Measurements from ENCODE around the gene METTL15.
"Not testable (repeated sequence)": the region's sequence is repeated elsewhere in the genome, so short reads cannot be mapped to it uniquely, and the experiment has no call there.

Gene METTL15

DNA sequence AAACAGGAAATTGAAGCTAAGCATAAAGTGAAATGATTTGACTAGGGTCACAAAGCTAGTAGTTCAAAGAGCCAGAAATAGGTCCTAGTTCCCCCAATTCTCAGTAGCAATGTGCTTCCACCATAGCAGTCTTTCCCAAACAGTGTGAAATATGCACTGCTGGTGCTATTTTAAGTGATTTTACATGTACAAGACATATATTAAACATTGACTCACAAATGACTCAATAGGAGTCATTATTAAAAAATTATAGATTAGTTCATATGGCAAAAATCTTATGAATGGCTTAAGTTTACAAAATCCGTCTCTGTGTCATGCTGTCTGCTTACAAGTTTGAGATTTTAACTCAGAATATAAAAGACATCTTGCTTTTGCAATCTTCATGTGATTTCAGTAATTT, 21.6 kb upstream of the METTL15 start:
- TF ChIP-seq CTCF (IDR thresholded peaks at IDR 0.05; ENCODE audit: unreplicated experiment in 3 of 3) = no peak
- Mint-ChIP-seq H3K9me3 (no peaks in the 10 kb centered on the region), H3K4me3 (no peak overlapping the region), H3K27me3 (ENCODE audit: low read depth) (no peaks in the 10 kb centered on the region), H3K36me3 (ENCODE audit: low read depth) (peaks cover 34% of the 10 kb centered on the region), H3K27ac (no peak overlapping the region), H3K4me1 (no peaks in the 10 kb centered on the region)

DNA sequence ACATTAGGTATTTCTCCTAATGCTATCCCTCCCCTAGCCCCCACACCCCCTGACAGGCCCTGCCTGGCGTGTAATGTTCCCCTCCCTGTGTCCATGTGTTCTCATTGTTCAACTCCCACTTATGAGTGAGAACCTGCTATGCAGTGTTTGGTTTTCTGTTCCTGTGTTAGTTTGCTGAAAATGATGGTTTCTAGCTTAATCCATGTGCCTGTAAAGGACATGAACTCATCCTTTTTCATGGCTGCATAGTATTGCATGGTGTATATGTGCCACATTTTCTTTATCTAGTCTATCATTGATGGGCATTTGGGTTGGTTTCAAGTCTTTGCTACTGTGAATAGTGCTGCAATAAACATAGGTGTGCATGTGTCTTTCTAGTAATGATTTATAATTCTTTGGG, 21.0 kb upstream of the METTL15 start:
- not testable (repeated sequence) for H3K4me3 Mint-ChIP-seq

DNA sequence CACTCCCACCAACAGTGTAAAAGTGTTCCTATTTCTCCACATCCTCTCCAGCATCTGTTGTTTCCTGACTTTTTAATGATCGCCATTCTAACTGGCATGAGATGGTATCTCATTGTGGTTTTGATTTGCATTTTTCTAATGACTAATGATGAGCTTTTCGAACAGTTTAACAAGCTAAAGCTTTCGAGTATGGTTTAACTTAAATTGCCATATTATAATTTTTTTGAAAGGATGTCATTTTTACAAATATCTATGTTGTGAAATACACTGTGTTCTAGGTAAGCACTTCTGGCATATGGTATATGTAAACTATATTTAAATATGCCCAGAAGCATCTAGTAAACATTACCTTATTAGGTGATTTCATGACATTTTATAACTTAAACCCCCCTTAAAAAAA, 20.5 kb upstream of the METTL15 start:
- H3K4me1 Mint-ChIP-seq; H3K9me3 Mint-ChIP-seq; H3K27ac Mint-ChIP-seq; H3K4me3 Mint-ChIP-seq; H3K27me3 Mint-ChIP-seq (ENCODE audit: low read depth): not testable (repeated sequence)
- peaks cover 26% of the 10 kb centered on the region for H3K36me3 Mint-ChIP-seq (ENCODE audit: low read depth)

More for the DNA sequence above, 21.0 kb upstream of the METTL15 start:
- H3K9me3 Mint-ChIP-seq; H3K27ac Mint-ChIP-seq; H3K4me1 Mint-ChIP-seq; H3K27me3 Mint-ChIP-seq (ENCODE audit: low read depth): not testable (repeated sequence)
- H3K36me3 Mint-ChIP-seq (ENCODE audit: low read depth) = peaks cover 28% of the 10 kb centered on the region

DNA sequence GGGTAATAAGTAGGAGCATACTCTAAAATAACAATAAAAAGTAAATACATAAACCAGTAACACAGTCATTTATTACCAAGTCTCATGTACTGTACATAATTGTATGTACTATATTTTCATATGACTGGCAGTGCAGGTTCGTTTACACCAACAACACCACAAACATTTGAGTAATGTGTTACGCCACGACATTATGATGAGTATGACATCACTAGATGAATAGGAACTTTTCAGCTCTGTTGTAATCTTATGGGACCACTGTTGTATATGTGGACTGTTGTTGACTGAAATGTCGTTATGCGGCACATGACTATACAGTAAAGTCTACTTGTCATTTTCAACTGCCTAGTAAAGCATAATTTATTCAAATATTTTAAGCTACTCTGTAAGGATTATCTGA, 18.8 kb upstream of the METTL15 start:
- Mint-ChIP-seq H3K4me1 (no peaks in the 10 kb centered on the region), H3K9me3 (no peaks in the 10 kb centered on the region), H3K4me3 (no peak overlapping the region), H3K27me3 (ENCODE audit: low read depth) (no peaks in the 10 kb centered on the region), H3K36me3 (ENCODE audit: low read depth) (peaks cover 25% of the 10 kb centered on the region), H3K27ac (no peak overlapping the region)
- no peak for TF ChIP-seq CTCF (IDR thresholded peaks at IDR 0.05; ENCODE audit: unreplicated experiment in 3 of 3)

DNA sequence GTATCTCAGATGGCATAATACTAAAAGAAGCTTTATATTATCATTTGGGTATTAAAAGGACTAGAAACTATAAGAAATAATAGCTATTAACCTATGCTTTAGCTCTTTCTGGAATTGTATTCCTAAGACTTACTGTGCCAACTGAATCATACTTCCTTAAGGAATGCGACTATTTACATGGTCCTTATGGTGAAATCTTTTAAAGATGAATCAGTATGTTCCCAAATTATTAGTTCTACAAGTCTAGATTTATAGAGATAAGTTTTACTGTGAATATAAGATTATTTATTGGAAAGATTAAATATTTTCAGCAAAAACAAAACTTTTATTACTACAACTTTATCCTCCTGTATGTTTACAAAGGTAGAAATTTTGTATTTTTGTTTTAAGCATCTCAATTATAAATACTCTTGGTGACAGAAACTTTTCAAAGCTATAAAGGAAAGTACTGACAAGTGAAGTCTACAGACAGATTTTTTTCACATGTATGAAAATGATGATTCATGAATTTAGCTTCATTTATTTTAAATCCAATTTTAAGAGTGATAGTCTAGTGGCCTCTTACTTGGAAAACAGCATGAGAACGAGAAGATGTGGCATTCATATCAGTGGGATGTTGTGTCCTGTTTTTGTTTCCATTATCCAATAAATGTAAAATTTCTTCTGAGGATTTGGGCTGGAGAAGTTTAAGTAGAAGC, 18.0 kb upstream of the METTL15 start:
- no peaks in the 10 kb centered on the region for H3K9me3 Mint-ChIP-seq
- no peak overlapping the region for H3K27ac Mint-ChIP-seq
- H3K36me3 Mint-ChIP-seq (ENCODE audit: low read depth) = peaks cover 22% of the 10 kb centered on the region
- H3K27me3 Mint-ChIP-seq (ENCODE audit: low read depth) = no peaks in the 10 kb centered on the region
- no peak overlapping the region for H3K4me3 Mint-ChIP-seq
- H3K4me1 Mint-ChIP-seq = no peaks in the 10 kb centered on the region
- TF ChIP-seq CTCF (IDR thresholded peaks at IDR 0.05; ENCODE audit: unreplicated experiment in 3 of 3) = no peak

- TF ChIP-seq CTCF (IDR thresholded peaks at IDR 0.05; ENCODE audit: unreplicated experiment in 3 of 3) = no peak
- no peaks in the 10 kb centered on the region for H3K27me3 Mint-ChIP-seq (ENCODE audit: low read depth)
- H3K4me3 Mint-ChIP-seq = no peak overlapping the region
- H3K36me3 Mint-ChIP-seq (ENCODE audit: low read depth) = peaks cover 22% of the 10 kb centered on the region
- H3K9me3 Mint-ChIP-seq = no peaks in the 10 kb centered on the region
- H3K4me1 Mint-ChIP-seq = no peaks in the 10 kb centered on the region
- H3K27ac Mint-ChIP-seq = no peak overlapping the region
Observed at GRCh38 chr11:28092786-28093185, 15.4 kb upstream of the METTL15 start.

- TF ChIP-seq CTCF (IDR thresholded peaks at IDR 0.05; ENCODE audit: unreplicated experiment in 3 of 3) = no peak
- H3K4me3 Mint-ChIP-seq = no peak overlapping the region
- H3K9me3 Mint-ChIP-seq = no peaks in the 10 kb centered on the region
- no peaks in the 10 kb centered on the region for H3K27me3 Mint-ChIP-seq (ENCODE audit: low read depth)
- no peak overlapping the region for H3K27ac Mint-ChIP-seq
- H3K36me3 Mint-ChIP-seq (ENCODE audit: low read depth) = peaks cover 15% of the 10 kb centered on the region
- H3K4me1 Mint-ChIP-seq = no peaks in the 10 kb centered on the region
Observed at GRCh38 chr11:28098257-28098656, 9.9 kb upstream of the METTL15 start.

Data from nephron (organoid).